Activated gamma-delta T cell treated with Interleukin-2 at 50 U/mL for 16 hours (primary cell): ENCODE measurements around the gene PTPRE.

ENCODE experiments used
- DNase-seq: peaks from one replicate; pipeline ENCODE4 v3.0.0-alpha.2; 2020

Gene PTPRE

GRCh38 chr10:128064108-128064969 is 157.4 kb downstream of the PTPRE start:
- peak; percentile 72 for DNase-seq

GRCh38 chr10:128064970-128065580 is 158.2 kb downstream of the PTPRE start:
- no peak for DNase-seq

- no peak for DNase-seq
These were observed 159.1 kb downstream of the PTPRE start for GRCh38 chr10:128065881-128066534.

DNA sequence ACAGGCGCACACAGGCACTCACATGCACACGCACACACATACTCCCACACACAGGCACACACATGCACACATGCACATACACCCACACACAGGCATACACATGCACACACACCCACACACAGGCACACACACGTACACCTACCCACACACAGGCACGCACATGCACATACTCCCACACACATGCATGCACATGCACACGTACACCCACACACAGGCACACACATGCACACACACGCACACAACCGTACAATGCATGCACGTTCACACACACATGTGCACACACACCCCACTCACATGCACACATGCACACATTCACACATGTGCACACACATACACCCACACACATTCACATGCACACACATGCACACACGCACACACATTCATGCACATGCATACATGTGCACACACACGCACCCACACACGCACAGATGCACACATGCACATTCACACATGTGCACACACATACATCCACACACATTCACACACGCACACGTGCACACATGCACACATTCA is 160.0 kb downstream of the PTPRE start:
- DNase-seq: no peak

DNA sequence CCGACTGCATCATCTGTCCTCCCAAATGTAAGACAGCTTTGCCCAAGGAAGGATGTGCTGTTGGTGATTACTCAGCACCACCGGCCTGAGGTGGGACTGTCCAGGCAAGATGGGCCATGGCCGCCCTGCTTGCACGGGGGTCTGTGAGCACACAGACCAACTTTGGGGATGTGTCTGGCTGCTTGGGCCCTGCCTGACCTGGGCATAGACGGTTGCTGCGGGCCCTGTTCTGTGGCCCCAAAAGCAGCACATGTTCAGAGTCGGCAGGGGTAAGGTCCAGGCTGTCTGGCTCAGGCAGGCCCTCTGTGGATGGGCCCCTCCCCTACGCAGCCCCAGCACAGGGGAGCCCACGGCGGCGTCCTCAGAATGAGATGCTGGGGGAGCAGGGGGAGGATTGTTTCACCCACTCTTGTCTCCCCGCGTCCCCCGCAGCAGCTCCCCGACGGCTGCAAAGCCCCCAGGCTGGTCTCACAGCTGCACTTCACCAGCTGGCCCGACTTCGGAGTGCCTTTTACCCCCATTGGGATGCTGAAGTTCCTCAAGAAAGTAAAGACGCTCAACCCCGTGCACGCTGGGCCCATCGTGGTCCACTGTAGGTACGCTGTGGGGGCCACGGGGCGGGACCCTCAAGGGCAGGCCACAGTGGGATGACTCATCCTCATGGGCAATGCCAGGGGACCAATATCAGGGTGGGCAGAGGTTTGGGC is 160.9 kb downstream of the PTPRE start:
- DNase-seq: no peak

DNA sequence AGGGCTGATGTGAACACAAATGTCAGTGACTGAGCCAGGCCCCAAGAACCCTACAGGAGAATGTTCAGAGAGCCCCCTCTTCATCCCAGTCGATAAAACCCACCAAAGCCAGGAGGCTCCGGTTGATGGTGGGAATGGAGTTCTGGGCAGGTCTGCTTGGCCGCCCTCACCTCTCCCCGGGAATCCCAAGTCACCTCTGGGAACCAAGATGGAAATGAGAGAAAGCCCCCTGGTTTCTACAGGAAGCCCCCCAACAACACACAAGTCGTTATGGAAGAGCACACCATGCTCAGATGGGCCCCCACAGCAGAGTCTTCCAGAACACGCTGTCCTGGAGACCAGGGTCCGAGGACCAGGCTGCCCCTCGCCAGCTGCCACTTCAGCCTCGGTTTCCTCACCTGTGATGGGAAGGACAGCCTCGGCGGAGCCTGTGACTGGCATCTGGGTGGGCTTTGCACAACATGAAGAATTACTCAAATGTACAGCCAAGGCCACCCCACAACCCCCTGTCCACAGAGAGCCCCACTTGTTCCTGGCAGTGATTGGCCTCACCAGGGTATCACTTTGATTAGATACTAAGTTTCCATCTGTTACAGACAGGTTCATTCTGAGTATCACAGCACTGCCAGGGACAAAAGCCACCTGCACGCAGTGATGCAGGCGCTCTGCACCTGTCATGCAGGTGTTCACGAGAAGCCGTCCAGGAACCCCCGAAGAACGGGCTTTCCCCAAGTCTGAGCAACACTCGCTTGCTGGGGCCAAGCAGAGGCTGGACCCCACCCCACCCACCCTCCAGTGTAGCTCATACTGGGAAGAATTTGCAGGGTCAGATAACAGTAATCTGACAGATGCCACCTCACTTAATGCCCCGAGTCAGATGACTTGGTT is 161.7 kb downstream of the PTPRE start:
- DNase-seq: no peak

- peak; percentile 82 for DNase-seq
These were observed 162.6 kb downstream of the PTPRE start for GRCh38 chr10:128069351-128070051.

DNA sequence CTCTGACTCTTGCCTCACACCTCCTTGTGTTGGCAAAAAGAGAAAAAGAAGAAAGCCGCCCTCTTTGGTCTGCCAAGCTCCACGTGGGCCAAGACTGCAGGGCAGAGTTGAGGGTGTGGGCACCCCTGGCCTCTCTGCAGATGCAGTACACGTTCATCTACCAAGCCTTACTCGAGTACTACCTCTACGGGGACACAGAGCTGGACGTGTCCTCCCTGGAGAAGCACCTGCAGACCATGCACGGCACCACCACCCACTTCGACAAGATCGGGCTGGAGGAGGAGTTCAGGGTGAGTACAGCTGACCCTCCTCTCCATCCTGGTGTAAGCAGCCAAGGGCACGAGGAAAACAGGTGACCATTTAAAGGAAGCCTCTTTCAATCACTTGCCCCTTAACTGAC is 163.3 kb downstream of the PTPRE start:
- DNase-seq: no peak

GRCh38 chr10:128070721-128071416 is 164.0 kb downstream of the PTPRE start:
- no peak for DNase-seq

GRCh38 chr10:128071417-128071782 is 164.5 kb downstream of the PTPRE start:
- no peak for DNase-seq

DNA sequence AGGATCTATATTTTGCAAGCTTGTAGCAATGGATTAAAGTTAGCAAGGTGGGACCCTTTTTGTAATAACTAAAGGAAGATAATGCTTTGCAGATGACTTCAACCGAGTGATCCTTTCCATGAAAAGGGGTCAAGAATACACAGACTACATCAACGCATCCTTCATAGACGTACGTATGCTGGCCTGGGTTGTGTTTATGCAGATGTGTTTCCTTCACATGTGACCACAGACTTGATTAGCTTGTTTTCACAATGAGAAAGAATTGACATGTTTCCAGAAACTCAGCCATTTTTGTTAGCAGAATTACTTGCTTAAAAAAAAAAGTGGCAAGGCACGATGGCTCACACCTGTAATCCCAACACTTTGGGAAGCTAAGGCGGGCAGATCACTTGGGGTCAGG is 165.1 kb downstream of the PTPRE start:
- no peak for DNase-seq

DNA sequence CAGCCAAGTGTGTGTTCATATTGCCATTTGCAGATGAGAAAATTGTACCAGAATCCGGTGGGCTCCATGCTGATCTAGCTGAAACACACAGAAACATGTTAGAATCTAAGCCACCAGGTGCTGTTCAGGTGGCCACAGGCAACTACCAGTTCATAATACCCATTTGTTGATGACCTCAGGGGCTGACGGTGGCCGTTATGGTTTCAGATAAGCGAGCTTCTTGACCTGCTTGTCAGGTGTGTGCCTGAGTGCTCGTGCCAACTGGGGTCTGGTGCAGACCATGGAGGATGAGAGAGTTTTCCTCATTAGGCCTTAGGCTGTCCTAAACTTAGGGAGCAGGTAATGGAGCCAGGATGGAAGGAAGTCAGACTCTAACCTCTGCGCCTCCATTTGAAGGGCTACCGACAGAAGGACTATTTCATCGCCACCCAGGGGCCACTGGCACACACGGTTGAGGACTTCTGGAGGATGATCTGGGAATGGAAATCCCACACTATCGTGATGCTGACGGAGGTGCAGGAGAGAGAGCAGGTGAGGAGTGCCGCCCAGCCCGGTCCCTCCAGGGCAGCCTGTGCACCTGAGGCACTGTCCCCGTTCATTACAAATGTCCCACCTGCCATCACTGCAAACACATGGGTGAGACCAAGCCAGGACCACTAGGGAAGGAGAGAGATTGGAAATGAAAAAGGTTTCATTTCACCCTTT is 166.2 kb downstream of the PTPRE start:
- DNase-seq: no peak

GRCh38 chr10:128073890-128074289 is 167.0 kb downstream of the PTPRE start:
- DNase-seq: no peak

DNA sequence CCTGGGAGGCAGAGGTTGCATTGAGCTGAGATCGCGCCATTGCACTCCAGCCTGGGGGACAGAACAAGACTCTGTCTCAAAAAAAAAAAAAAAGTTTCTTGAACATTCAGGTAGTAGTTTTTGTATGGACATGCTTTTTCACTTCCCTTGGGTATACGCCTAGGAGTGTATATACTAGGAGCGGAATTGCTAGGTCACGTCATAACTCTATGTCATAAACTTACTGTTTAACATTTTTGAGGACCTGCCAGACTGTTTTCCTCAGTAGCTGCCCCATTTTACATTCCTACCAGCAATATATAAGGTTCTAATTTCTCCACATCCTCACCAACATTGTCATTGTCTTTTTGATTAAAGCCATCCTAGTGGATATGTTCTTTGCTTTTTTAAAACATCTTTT is 167.7 kb downstream of the PTPRE start:
- no peak for DNase-seq

DNA sequence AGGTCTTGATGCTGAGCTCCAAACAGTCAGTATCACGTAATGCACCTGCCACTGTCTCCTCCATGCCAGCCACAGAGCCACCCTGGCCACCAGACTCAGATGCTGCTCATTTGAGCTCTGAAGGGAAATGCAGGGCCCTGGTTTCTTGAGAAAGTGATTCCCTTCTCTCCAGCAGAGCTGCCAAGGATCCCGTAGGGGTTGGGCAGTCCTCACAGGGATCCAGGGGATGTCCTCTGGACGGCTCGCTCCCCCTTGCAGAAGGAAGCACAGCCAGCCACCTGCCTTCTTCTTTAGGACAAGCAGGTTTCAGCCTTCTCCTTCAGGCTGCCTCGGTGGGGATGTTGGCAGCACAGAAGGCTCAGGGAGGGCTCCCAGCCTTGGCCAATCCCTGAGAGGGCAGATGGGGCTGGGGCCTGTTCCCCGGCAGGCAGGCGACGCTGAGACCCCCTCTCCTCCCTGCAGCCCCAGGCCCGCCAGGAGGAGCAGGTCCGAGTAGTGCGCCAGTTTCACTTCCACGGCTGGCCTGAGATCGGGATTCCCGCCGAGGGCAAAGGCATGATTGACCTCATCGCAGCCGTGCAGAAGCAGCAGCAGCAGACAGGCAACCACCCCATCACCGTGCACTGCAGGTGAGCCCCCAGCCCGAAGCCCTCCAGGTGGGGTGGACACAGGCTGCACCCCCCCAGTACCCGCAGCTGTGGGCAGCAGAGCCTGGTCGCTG is 170.4 kb downstream of the PTPRE start:
- DNase-seq: no peak

- peak; percentile 28 for DNase-seq
These were observed 171.4 kb downstream of the PTPRE start for GRCh38 chr10:128078136-128078969.

DNA sequence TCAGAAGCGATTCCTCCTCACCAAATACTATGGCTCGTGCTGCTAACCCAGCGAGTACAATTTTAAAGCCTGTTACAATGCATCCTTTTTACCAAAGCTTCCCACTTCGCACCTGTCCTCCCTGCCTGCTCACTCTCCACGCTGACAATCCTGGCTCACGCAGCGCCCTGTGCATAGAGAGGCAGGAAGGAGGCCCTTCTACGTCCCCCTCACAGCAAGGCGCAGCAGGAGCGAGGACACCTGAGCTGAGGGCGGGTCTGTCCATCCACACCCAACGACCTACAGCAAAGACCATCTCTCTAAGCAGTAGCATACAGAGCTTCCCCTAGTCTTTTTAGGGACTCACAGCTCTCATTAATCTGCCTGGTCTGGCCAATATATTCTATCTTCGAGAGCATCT is 173.3 kb downstream of the PTPRE start:
- DNase-seq: no peak

GRCh38 chr10:128080641-128081040 is 173.7 kb downstream of the PTPRE start:
- no peak for DNase-seq

DNA sequence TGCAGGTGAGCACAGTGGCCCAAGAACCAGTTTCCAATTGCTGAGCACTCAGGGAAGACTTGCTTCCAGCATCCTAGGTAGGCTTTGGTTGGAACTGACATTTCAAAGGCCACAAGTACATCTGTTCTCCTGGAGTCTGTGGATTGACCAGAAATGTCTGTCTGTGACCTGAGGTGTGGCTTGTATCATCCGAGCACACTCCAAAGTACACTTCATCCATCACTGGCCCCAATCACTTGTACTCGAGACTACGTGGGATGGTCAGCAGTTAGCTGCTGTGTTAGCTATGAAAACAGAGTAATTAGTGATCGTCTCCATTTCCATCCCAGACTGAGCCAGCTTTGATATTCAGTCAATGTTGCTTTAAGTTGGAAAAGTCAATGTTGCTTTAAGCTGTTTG is 174.3 kb downstream of the PTPRE start:
- DNase-seq: no peak
